Astrocyte (in vitro differentiated cells and primary cell): ENCODE data around the gene MAP10.

ENCODE experiments used
- EZH2 ChIP-seq: IDR thresholded peaks from 2 replicates; pipeline ENCODE4 v1.6.1; 2012; ENCODE audit warnings: mild to moderate bottlenecking, low read length, inconsistent platforms; ENCODE audit not compliant: insufficient read depth
- TF ChIP-seq, protein P1 (sequence below): IDR thresholded peaks from 2 replicates; pipeline ENCODE4 v1.5.1; 2011; ENCODE audit warnings: low read depth, mild to moderate bottlenecking, inconsistent platforms, low read length, moderate library complexity; ENCODE audit not compliant: insufficient read depth

DNA sequence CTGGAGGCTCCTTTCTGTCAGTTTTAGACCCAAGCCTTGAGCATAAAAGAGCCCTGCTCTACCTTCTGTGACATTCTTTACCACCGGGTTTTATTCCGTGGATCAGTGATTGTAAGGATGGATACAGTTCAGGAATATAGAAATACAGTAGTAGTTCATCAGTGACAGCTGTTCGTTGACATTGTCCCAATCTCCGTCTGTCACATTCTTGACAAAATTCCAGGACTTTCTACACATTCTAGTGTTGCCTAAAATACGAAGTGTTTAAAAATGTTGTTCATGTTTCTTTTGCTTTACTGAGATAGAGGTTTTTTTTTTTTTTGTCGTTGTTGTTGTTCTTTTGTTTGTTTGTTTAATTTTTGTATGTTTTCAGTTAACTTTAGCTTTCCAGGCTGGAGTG is 29.9 kb downstream of the MAP10 start:
- TF ChIP-seq, protein P1, sequence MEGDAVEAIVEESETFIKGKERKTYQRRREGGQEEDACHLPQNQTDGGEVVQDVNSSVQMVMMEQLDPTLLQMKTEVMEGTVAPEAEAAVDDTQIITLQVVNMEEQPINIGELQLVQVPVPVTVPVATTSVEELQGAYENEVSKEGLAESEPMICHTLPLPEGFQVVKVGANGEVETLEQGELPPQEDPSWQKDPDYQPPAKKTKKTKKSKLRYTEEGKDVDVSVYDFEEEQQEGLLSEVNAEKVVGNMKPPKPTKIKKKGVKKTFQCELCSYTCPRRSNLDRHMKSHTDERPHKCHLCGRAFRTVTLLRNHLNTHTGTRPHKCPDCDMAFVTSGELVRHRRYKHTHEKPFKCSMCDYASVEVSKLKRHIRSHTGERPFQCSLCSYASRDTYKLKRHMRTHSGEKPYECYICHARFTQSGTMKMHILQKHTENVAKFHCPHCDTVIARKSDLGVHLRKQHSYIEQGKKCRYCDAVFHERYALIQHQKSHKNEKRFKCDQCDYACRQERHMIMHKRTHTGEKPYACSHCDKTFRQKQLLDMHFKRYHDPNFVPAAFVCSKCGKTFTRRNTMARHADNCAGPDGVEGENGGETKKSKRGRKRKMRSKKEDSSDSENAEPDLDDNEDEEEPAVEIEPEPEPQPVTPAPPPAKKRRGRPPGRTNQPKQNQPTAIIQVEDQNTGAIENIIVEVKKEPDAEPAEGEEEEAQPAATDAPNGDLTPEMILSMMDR, result no peak
- no peak for TF ChIP-seq EZH2
